HG03045 (cell line): ENCODE measurements around the gene WASHC2C.
"Not testable (repeated sequence)": the region's sequence is repeated elsewhere in the genome, so short reads cannot be mapped to it uniquely, and the experiment has no call there.

ENCODE experiments used
- ATAC-seq: cut with Tn5 transposase; IDR thresholded peaks from one replicate; pipeline ENCODE4 v1.9.1; 2021; ENCODE audit warnings: mild to moderate bottlenecking, moderate library complexity; ENCODE audit not compliant: unreplicated experiment

Gene WASHC2C

GRCh38 chr10:45820107-45820830 is 93.2 kb downstream of the WASHC2C start:
- ATAC-seq = not testable (repeated sequence)

- not testable (repeated sequence) for ATAC-seq
Measured at GRCh38 chr10:45822918-45823317, 95.9 kb downstream of the WASHC2C start.
